Measurements from ENCODE around the gene EML1. TPM values are rescaled to one million over a fixed set of nuclear protein-coding genes. Genes with fewer than 3 reads are reported as not detected.

EML1 gene
- total and polyA plus RNA-seq, 2 experiments from 2014 or later, result 22.9 to 31.9 TPM

DNA sequence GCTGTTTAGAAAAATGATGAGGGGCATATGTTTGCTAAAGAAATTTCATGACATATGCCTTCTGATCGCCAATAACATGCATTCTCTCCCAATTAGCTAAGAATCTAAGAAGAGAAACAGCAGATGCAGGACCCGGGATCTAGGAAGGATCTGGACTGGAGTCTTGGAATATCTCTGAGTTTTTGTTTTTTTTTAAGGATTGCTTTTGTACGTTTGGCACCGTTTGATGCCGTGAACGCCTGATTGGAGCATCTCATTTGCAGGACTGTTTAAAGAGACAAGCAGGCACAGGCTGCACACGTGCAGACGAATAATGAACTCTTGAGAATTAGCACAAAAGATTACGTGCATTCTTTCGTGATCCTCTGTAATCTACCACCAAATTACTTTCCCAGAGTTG is 13.6 kb downstream of the EML1 start:
- WGBS (ENCODE audit: low lambda C conversion rate, missing lambda C conversion rate), result 71% methylated on average over 10 of the region's 10 CpGs
- TF ChIP-seq, protein P1, sequence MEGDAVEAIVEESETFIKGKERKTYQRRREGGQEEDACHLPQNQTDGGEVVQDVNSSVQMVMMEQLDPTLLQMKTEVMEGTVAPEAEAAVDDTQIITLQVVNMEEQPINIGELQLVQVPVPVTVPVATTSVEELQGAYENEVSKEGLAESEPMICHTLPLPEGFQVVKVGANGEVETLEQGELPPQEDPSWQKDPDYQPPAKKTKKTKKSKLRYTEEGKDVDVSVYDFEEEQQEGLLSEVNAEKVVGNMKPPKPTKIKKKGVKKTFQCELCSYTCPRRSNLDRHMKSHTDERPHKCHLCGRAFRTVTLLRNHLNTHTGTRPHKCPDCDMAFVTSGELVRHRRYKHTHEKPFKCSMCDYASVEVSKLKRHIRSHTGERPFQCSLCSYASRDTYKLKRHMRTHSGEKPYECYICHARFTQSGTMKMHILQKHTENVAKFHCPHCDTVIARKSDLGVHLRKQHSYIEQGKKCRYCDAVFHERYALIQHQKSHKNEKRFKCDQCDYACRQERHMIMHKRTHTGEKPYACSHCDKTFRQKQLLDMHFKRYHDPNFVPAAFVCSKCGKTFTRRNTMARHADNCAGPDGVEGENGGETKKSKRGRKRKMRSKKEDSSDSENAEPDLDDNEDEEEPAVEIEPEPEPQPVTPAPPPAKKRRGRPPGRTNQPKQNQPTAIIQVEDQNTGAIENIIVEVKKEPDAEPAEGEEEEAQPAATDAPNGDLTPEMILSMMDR (IDR thresholded peaks at IDR 0.05; ENCODE audit: poor library complexity), result no peak
- TF ChIP-seq EZH2phosphoT487 (IDR thresholded peaks at IDR 0.05; ENCODE audit: low read depth, severe bottlenecking, unreplicated experiment), result no peak
- no peak for TF ChIP-seq EZH2 (IDR thresholded peaks at IDR 0.05; ENCODE audit: borderline replicate concordance)
- Histone ChIP-seq H3K9me2 (replicated peaks; ENCODE audit: insufficient read depth) (no peaks in the 10 kb centered on the region), H3K36me3 (replicated peaks; ENCODE audit: insufficient read depth, low read depth) (no peaks in the 10 kb centered on the region), H3K4me1 (ENCODE audit: insufficient read depth) (peaks cover 21% of the 10 kb centered on the region), H2AFZ (no peak overlapping the region), H3K9me3 (ENCODE audit: low read depth) (no peaks in the 10 kb centered on the region), H3K79me2 (peaks cover 60% of the 10 kb centered on the region), H3K4me2 (no peak overlapping the region), H3K4me3 (no peak overlapping the region), H3K27ac (no peak overlapping the region), H3K27me3 (no peaks in the 10 kb centered on the region), H4K20me1 (ENCODE audit: insufficient read depth, poor library complexity, severe bottlenecking) (no peaks in the 10 kb centered on the region)
- DNase-seq (ENCODE audit: low spot score), result no peak

DNA sequence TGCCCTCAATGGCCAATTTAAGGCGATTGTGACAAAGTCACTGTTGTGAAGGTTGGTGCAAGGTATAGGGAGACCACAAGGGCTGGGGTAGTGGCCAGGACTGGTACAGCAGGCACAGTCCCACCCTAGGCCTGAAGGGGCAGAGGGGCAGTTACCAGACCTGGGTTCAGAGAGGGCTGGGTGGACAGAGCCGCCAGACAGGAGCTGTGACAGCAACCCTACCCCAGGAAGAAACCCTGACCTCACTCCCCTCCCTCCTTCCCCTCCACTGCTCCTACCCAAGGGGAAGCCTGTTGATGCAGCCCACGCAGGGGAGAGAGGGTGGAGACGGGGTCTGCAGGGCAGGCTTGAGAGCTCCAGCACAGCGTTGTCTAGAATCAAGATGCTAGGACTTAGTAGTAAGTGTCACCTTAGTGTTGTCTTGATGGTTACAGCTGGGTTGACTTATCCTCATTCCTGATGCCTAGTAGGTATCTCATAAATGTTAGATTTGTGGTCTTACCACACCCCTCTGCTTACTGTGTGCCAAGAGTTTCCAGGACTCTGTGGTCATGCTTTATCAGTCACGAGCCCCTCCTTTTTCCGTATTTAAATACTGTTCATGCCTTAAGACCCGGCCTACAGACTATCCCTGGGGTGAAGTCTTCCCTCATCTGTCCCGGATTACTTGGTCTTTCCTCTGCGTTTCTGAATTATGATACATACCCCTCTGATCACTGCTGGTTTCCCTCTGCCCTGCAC is 14.4 kb downstream of the EML1 start:
- peak overlapping the region; percentile 75 for H3K27ac ChIP-seq
- H3K27me3 ChIP-seq, result no peaks in the 10 kb centered on the region
- peak overlapping the region; percentile 63 for H3K4me2 ChIP-seq
- H3K9me3 ChIP-seq (ENCODE audit: low read depth), result no peaks in the 10 kb centered on the region
- H4K20me1 ChIP-seq (ENCODE audit: insufficient read depth, poor library complexity, severe bottlenecking), result no peaks in the 10 kb centered on the region
- H3K4me3 ChIP-seq, result no peak overlapping the region
- no peaks in the 10 kb centered on the region for H3K9me2 ChIP-seq (replicated peaks; ENCODE audit: insufficient read depth)
- peaks cover 60% of the 10 kb centered on the region for H3K79me2 ChIP-seq
- H2AFZ ChIP-seq, result no peak overlapping the region
- peak; percentile 37 for DNase-seq (ENCODE audit: low spot score)
- no peaks in the 10 kb centered on the region for H3K36me3 ChIP-seq (replicated peaks; ENCODE audit: insufficient read depth, low read depth)
- peaks cover 21% of the 10 kb centered on the region for H3K4me1 ChIP-seq (ENCODE audit: insufficient read depth)
- 66% methylated on average over 10 of the region's 10 CpGs for WGBS (ENCODE audit: low lambda C conversion rate, missing lambda C conversion rate)
- TF ChIP-seq EZH2 (IDR thresholded peaks at IDR 0.05; ENCODE audit: borderline replicate concordance) (no peak), EZH2phosphoT487 (IDR thresholded peaks at IDR 0.05; ENCODE audit: low read depth, severe bottlenecking, unreplicated experiment) (no peak)
- TF ChIP-seq, protein P1 (IDR thresholded peaks at IDR 0.05; ENCODE audit: poor library complexity), result no peak

- H3K9me2 ChIP-seq (replicated peaks; ENCODE audit: insufficient read depth), result no peaks in the 10 kb centered on the region
- H3K4me3 ChIP-seq, result no peak overlapping the region
- no peak for TF ChIP-seq EZH2 (IDR thresholded peaks at IDR 0.05; ENCODE audit: borderline replicate concordance)
- TF ChIP-seq, protein P1 (IDR thresholded peaks at IDR 0.05; ENCODE audit: poor library complexity), result no peak
- no peak for TF ChIP-seq EZH2phosphoT487 (IDR thresholded peaks at IDR 0.05; ENCODE audit: low read depth, severe bottlenecking, unreplicated experiment)
- peaks cover 60% of the 10 kb centered on the region for H3K79me2 ChIP-seq
- H3K9me3 ChIP-seq (ENCODE audit: low read depth), result no peaks in the 10 kb centered on the region
- no peaks in the 10 kb centered on the region for H3K27me3 ChIP-seq
- DNase-seq (ENCODE audit: low spot score), result no peak
- H3K27ac ChIP-seq, result peak overlapping the region; percentile 75
- no peaks in the 10 kb centered on the region for H3K36me3 ChIP-seq (replicated peaks; ENCODE audit: insufficient read depth, low read depth)
- H3K4me2 ChIP-seq, result peak overlapping the region; percentile 63
- WGBS (ENCODE audit: low lambda C conversion rate, missing lambda C conversion rate), result 77% methylated on average over 5 of the region's 5 CpGs
- H2AFZ ChIP-seq, result no peak overlapping the region
- peaks cover 25% of the 10 kb centered on the region for H3K4me1 ChIP-seq (ENCODE audit: insufficient read depth)
- no peaks in the 10 kb centered on the region for H4K20me1 ChIP-seq (ENCODE audit: insufficient read depth, poor library complexity, severe bottlenecking)
These were observed 14.9 kb downstream of the EML1 start for GRCh38 chr14:99808154-99808505.

Data from hepatocyte (in vitro differentiated cells).